GM19193 (cell line): Measurements from ENCODE around the gene ATG9A.
A peak's percentile ranks its signal among the peaks of the same experiment; 100 is the strongest.

ENCODE experiments used
- POLR2A ChIP-seq: IDR thresholded peaks from 4 replicates; pipeline ENCODE4 v1.6.1; 2011; ENCODE audit not compliant: insufficient read depth, insufficient read length; ENCODE audit errors: extremely low read depth

Gene ATG9A

GRCh38 chr2:219261024-219261855 is 31.8 kb upstream of the ATG9A start:
- no peak for TF ChIP-seq POLR2A

- TF ChIP-seq POLR2A = no peak
These were observed 25.3 kb upstream of the ATG9A start for GRCh38 chr2:219254590-219255201.

- peak; percentile 100 for TF ChIP-seq POLR2A
These were observed 24.5 kb upstream of the ATG9A start, which contains the start of gene TUBA4A for GRCh38 chr2:219253753-219254589. TUBA4A (minus strand) TSS chr2:219253918; CDS start chr2:219253858, 60 bp downstream.

- peak; percentile 48 for TF ChIP-seq POLR2A
These were observed 23.7 kb upstream of the ATG9A start, which contains the start of gene TUBA4B for GRCh38 chr2:219252900-219253752. TUBA4B (plus strand) TSS chr2:219253243; CDS start chr2:219253408, 165 bp downstream.

GRCh38 chr2:219252570-219252899 is 23.1 kb upstream of the ATG9A start:
- no peak for TF ChIP-seq POLR2A

- no peak for TF ChIP-seq POLR2A
These were observed 22.6 kb upstream of the ATG9A start for GRCh38 chr2:219252084-219252483.

- no peak for TF ChIP-seq POLR2A
These were observed 22.2 kb upstream of the ATG9A start for GRCh38 chr2:219251656-219252055.

GRCh38 chr2:219250049-219250781 is 20.8 kb upstream of the ATG9A start:
- TF ChIP-seq POLR2A = no peak

GRCh38 chr2:219249203-219249980 is 20.0 kb upstream of the ATG9A start:
- TF ChIP-seq POLR2A = peak; percentile 37

GRCh38 chr2:219248845-219249202 is 19.4 kb upstream of the ATG9A start:
- no peak for TF ChIP-seq POLR2A

- no peak for TF ChIP-seq POLR2A
These were observed 18.5 kb upstream of the ATG9A start for GRCh38 chr2:219247678-219248642.

GRCh38 chr2:219246559-219246958 is 17.1 kb upstream of the ATG9A start:
- TF ChIP-seq POLR2A = no peak
